IPS-20b (cell line): Measurements from ENCODE around the gene KRTAP5-3.

Experiments
- H3K27ac ChIP-seq: one replicate; pipeline ENCODE4 v1.5.1; 2013; ENCODE audit warnings: low read length
- H3K27me3 ChIP-seq: 2 replicates; pipeline ENCODE4 v1.6.1; 2013; ENCODE audit warnings: mild to moderate bottlenecking, low read length, inconsistent platforms; ENCODE audit not compliant: insufficient read depth
- H3K36me3 ChIP-seq: 2 replicates; pipeline ENCODE4 v1.6.1; 2013; ENCODE audit warnings: low read depth, mild to moderate bottlenecking, inconsistent platforms, low read length, moderate library complexity; ENCODE audit not compliant: insufficient read depth
- H3K4me1 ChIP-seq: 2 replicates; pipeline ENCODE4 v1.6.1; 2013; ENCODE audit warnings: mild to moderate bottlenecking, control low read depth, inconsistent platforms, low read length, moderate library complexity; ENCODE audit not compliant: insufficient read depth
- H3K4me3 ChIP-seq: 2 replicates; pipeline ENCODE4 v1.5.1; 2013; ENCODE audit warnings: mild to moderate bottlenecking, low read length, inconsistent platforms
- H3K9ac ChIP-seq: 2 replicates; pipeline ENCODE4 v1.6.1; 2013; ENCODE audit warnings: low read depth, mild to moderate bottlenecking, inconsistent platforms, low read length, moderate library complexity
- H3K9me3 ChIP-seq: 2 replicates; pipeline ENCODE4 v1.6.1; 2013; ENCODE audit warnings: mild to moderate bottlenecking, low read depth, low read length, inconsistent platforms; ENCODE audit not compliant: insufficient read depth

The KRTAP5-3 gene

DNA sequence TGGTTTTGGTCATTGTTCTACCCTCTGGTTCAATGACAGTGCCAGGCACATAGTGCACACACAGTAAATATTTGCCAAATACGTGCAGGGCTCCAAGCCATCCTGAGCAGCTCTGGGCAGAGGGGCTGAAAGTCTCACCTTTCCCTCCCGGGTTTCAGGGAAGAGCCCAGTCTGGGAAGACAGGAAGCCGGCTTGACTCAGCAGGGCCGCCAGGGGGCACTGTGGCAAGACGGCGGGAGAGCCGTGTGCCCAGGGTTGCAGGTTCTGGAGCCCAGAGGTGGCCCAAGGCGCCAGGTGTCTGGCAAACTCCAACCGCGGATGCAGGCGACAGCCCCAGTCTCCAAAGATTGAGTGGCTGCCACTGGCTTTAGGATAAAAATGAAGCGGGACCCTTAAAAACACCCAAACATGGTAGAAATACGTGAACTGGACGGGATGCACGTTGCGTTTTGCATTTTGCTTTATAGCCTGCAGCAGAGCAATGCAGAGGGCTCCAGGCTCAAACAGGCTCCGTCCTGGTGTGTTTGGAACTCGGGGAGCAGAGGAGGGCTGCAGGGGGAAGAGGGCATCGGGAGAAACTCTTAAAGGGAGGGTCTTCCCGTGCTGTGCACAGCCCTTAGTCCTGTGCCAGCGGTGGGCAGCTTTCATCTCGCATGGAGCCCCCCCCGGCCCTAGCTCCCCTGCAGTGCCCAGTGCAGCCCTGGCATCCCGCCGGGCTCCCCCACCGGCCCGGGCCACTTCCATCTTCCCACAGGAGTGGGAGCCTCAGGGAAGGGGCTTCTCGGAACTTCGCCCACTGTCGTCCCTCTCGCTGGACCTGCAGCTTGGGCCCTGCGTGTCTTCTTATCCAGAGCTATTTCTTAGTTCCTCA, 32.0 kb upstream of the KRTAP5-3 start:
- H3K27ac ChIP-seq: no peak overlapping the region
- no peak overlapping the region for H3K9ac ChIP-seq
- no peaks in the 10 kb centered on the region for H3K27me3 ChIP-seq
- H3K4me3 ChIP-seq: no peak overlapping the region
- H3K4me1 ChIP-seq: no peaks in the 10 kb centered on the region
- no peaks in the 10 kb centered on the region for H3K36me3 ChIP-seq
- H3K9me3 ChIP-seq: no peaks in the 10 kb centered on the region

DNA sequence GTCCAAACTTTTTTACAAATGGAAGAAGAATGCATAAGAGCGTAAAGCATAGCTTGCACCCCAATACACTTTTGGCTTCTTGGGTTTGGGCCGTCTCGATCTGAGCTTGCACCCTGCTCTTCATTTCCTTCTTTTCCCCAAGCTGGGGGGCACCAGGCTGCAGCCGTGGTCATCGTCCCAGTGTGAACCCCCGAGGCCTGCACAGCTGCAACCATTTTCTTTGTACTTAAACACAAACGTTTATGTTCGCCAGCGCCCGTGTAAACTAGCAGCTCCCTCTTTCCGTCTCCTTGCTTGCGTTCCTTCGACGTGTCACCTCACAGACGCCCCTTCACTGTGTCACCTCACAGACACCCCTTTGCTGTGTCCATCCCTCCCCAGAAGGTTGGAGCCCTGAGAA, 31.4 kb upstream of the KRTAP5-3 start:
- H3K27ac ChIP-seq: no peak overlapping the region
- H3K9ac ChIP-seq: no peak overlapping the region
- no peak overlapping the region for H3K4me3 ChIP-seq
- no peaks in the 10 kb centered on the region for H3K27me3 ChIP-seq
- H3K36me3 ChIP-seq: no peaks in the 10 kb centered on the region
- no peaks in the 10 kb centered on the region for H3K4me1 ChIP-seq
- H3K9me3 ChIP-seq: no peaks in the 10 kb centered on the region

DNA sequence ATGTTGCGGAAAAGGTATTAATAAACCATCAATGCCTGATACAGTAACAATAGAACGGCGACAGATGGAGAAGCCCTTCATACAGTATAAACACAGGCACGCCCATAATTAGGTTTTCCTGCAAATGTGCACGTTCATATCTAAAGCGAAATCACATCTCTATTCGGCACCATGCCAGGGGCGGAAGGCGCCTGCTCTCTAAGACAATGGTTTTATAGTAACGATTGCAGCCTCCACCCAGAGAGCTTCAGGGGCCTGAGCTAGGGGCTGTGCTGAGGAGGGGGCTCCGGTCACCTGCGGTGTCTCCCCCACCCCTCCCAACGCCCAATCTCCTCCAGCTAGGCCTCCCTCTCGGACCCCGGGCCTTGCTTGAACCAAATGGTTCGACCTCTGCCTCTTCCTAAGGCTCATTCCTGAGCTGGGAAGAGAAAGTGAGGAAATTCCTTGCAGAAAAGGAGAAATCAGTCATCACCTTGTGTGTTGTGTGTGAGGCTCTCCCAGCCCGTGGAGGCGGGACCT, 30.9 kb upstream of the KRTAP5-3 start:
- Histone ChIP-seq H3K36me3 (no peaks in the 10 kb centered on the region), H3K27ac (no peak overlapping the region), H3K4me1 (no peaks in the 10 kb centered on the region), H3K4me3 (no peak overlapping the region), H3K9me3 (no peaks in the 10 kb centered on the region), H3K9ac (no peak overlapping the region), H3K27me3 (no peaks in the 10 kb centered on the region)

DNA sequence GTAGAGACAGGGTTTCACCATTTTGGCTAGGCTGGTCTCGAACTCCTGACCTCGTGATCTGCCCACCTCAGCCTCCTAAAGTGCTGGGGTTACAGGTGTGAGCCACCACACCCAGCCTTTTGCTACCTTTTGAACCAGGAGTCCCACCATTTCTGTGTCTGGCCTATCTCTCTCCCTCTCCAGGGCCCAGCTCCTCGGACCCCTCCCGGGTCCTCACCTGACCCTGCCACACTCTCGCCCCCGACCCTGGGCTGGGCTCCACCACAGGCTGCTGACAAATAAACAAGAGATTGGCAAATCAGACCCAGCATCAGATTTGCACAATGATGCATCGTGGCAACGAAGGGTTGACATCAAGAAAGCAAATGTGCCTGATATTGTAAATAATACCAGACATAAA, 30.1 kb upstream of the KRTAP5-3 start:
- no peaks in the 10 kb centered on the region for H3K4me1 ChIP-seq
- no peak overlapping the region for H3K9ac ChIP-seq
- no peak overlapping the region for H3K27ac ChIP-seq
- H3K27me3 ChIP-seq: no peaks in the 10 kb centered on the region
- H3K36me3 ChIP-seq: no peaks in the 10 kb centered on the region
- H3K4me3 ChIP-seq: no peak overlapping the region
- H3K9me3 ChIP-seq: no peaks in the 10 kb centered on the region

DNA sequence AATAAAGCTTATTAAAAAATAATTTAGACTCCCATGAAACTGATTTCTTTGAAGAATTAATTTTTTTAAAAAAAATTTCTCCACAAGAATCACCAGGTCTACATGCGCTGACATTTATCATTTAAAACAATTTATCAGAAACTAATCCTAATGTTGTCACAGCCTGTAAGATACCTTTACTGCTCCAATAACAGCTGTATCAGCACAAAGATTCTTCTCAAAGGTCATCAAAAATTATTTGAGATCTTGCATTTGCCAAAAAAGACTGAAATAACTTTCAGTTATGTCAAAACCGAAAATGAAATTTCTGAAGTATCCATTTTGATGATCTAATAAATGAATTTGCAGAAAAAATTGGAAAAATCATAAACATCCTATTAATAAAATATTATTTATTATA, 29.4 kb upstream of the KRTAP5-3 start:
- Histone ChIP-seq H3K27ac (no peak overlapping the region), H3K4me3 (no peak overlapping the region), H3K9ac (no peak overlapping the region), H3K4me1 (no peaks in the 10 kb centered on the region), H3K9me3 (no peaks in the 10 kb centered on the region), H3K27me3 (no peaks in the 10 kb centered on the region), H3K36me3 (no peaks in the 10 kb centered on the region)

DNA sequence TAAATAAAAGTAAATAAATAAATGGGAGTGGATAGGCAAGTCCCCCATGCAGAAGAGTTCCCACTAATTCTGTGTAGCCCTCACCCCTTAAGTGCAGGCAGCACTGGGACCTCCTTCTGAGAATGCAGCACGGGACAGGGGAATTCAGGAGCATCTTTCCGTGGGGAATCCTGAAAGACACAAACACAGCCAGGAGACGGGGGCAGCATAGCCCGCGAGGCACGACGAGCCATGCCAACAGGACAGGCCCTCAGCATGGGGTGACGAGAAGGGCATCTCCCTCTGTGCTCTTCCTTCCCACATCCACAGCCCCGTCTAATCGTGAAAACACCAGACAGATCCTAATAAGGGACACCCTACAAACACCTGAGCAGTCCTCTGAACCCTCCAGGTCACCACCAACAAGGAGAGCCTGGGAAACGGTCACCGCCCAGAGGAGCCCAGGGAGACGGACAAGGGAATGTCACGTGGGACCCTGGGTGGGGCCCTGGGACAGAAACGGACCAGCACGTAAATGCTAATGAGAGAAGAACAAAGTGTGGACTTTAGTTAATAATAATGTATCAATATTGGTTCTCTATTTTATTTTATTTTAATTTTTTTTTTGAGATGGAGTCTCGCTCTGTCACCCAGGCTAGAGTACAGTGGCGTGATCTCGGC, 28.2 kb upstream of the KRTAP5-3 start:
- Histone ChIP-seq H3K27me3 (peaks cover 8% of the 10 kb centered on the region), H3K9ac (no peak overlapping the region), H3K4me1 (no peaks in the 10 kb centered on the region), H3K27ac (no peak overlapping the region), H3K9me3 (no peaks in the 10 kb centered on the region), H3K4me3 (no peak overlapping the region), H3K36me3 (no peaks in the 10 kb centered on the region)

DNA sequence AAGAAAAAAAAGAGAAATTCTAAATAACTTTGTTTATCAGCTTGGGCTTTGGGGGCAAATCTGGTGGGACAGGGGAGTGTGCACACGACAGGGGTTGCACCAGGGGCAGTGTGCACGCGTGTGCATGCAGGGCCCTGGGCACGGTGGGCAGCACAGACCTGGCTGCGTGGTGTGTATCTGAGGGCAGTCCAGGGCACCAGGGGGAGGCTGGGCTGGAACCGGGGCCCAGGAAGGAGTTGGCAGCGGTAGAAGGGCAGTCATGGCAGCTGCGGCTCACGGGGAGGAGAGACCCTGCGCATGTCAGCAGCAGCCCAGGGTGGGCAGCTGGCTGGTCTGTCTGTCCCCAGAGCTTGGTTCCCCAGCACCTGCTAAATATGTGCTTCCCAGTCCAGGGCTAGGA, 25.6 kb upstream of the KRTAP5-3 start:
- Histone ChIP-seq H3K4me1 (no peaks in the 10 kb centered on the region), H3K4me3 (no peak overlapping the region), H3K27ac (no peak overlapping the region), H3K9me3 (no peaks in the 10 kb centered on the region), H3K9ac (no peak overlapping the region), H3K36me3 (no peaks in the 10 kb centered on the region), H3K27me3 (peaks cover 22% of the 10 kb centered on the region)

DNA sequence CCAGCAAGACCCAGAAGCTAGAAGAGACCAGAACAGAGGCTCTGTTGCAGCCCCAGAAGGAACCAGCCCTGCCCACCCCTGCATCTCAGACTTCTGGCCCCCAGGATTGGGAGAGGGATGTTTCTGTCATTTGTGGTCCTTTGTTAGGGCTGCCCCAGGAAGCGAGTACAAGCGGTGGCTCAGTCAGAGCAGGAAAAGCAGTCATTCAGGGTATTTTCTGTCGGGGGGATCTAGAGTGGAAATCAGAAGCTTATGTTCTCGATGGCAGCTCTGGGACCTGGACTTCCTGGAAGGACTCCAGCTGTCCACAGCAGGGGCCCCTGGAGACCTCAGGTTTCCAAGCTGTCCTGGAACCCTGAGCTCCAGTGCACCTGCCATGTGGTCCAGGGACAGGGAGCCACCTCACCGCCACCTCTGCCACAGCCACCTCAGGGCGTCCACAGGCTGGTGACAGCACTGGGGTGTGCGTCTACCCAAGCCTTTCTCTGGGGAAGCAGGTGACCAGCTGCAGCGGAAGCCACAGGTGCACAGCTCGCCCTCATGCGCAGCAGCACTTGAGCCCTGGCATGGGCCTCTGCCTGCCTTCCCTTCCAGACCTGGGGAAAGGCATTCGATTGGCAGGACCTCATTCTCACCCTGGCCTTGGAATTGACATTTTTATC, 23.9 kb upstream of the KRTAP5-3 start:
- H3K27ac ChIP-seq: no peak overlapping the region
- H3K4me1 ChIP-seq: no peaks in the 10 kb centered on the region
- no peak overlapping the region for H3K9ac ChIP-seq
- no peaks in the 10 kb centered on the region for H3K9me3 ChIP-seq
- no peak overlapping the region for H3K4me3 ChIP-seq
- peaks cover 36% of the 10 kb centered on the region for H3K27me3 ChIP-seq
- no peaks in the 10 kb centered on the region for H3K36me3 ChIP-seq

DNA sequence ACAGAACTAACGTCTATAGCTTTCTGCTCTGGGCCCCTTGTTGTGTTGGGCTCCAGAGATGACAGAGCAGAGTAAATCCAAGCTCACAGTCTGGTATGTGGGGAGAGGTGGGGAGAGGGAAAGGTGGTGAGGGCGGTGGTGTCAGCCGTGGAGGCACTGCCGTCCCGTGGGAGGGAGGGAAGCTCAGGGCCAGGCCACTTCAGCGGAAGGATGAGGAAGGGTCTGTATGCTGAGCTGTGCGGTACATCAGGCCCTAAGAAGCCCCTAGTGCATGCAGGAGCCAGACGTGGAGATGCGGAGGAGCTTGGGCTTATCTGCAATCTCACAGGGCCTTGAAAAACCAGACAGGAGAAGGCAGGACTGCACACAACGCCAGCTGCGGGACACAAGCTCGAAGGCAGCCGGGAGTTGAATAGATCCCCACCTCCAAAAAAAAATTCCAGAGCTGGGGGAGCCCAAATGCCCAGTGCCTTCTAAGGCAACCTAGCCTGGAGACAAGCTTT, 22.9 kb upstream of the KRTAP5-3 start:
- Histone ChIP-seq H3K36me3 (no peaks in the 10 kb centered on the region), H3K4me1 (no peaks in the 10 kb centered on the region), H3K9me3 (no peaks in the 10 kb centered on the region), H3K4me3 (no peak overlapping the region), H3K27me3 (peaks cover 37% of the 10 kb centered on the region), H3K9ac (no peak overlapping the region), H3K27ac (no peak overlapping the region)

DNA sequence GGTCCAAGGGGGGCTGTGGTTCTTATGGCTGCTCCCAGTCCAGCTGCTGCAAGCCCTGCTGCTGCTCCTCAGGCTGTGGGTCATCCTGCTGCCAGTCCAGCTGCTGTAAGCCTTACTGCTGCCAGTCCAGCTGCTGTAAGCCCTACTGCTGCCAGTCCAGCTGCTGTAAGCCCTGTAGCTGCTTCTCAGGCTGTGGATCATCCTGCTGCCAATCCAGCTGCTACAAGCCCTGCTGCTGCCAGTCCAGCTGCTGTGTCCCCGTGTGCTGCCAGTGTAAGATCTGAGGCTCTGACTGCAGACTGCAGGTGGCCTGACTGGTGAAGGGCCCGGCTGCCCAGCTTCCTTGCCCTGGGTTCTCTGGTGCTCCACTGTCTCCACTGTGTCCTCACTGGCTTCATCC, 22.0 kb upstream of the KRTAP5-3 start:
- H3K9ac ChIP-seq: no peak overlapping the region
- H3K36me3 ChIP-seq: no peaks in the 10 kb centered on the region
- H3K4me3 ChIP-seq: no peak overlapping the region
- no peaks in the 10 kb centered on the region for H3K4me1 ChIP-seq
- peaks cover 37% of the 10 kb centered on the region for H3K27me3 ChIP-seq
- no peak overlapping the region for H3K27ac ChIP-seq
- no peaks in the 10 kb centered on the region for H3K9me3 ChIP-seq

DNA sequence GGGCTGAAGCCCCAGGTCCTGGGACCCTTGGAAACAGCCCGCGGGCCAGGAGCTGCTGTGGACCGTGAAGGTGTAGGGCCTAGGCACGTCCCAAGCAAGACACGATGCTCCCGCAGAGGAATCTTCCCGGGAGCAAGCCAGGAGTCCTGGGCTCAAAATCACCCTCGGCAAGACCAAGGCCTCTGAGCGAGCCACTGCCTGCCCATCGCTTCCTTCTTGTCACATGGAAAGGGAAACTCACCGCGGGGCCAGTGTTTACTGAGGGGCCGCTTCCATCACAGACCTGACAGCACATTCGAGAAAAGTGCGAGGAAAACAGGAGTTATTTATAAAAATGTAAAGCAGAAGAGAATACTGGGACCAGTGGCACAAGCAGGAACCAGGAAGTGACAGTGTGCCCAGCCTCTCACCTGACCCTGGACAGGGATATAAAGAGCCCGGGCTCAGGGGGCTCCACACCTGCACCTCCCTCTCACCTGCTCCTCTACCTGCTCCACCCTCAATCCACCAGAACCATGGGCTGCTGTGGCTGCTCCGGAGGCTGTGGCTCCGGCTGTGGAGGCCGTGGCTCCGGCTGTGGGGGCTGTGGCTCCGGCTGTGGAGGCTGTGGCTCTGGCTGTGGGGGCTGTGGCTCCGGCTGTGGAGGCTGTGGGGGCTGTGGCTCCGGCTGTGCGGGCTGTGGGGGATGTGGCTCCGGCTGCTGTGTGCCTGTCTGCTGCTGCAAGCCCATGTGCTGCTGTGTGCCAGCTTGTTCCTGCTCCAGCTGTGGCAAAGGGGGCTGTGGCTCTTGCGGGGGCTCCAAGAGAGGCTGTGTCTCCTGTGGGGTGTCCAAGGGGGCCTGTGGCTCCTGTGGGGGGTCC, 21.3 kb upstream of the KRTAP5-3 start, which contains the start of gene KRTAP5-5:
TSS of gene KRTAP5-5 (plus strand) at position 450 of the 860 bp plus-strand sequence. CDS start at position 516, 66 bp downstream.
- no peak within 1 kb of the TSS for H3K27ac ChIP-seq
- no peaks in the 10 kb centered on the region for H3K4me1 ChIP-seq
- no peak within 1 kb of the TSS for H3K9ac ChIP-seq
- no peaks in the 10 kb centered on the region for H3K9me3 ChIP-seq
- H3K27me3 ChIP-seq: peaks cover 37% of the 10 kb centered on the region
- no peak within 1 kb of the TSS; the same call in 1 of the 2 replicates for H3K4me3 ChIP-seq
- H3K36me3 ChIP-seq: no peaks in the 10 kb centered on the region
